EH (cell line): ENCODE results near the gene RMND1.
"Not testable (repeated sequence)": the region's sequence is repeated elsewhere in the genome, so short reads cannot be mapped to it uniquely, and the experiment has no call there.

Experiments
- DNase-seq: peaks from one replicate; pipeline ENCODE4 v3.0.0-alpha.2; 2015; ENCODE audit warnings: low read depth

RMND1 gene

GRCh38 chr6:151451950-151452749 lies at the start of gene RMND1:
RMND1 (minus strand) TSS chr6:151452126; CDS start chr6:151445811, 6,315 bp downstream.
- DNase-seq: peak; percentile 100

GRCh38 chr6:151499551-151499950 lies 47.6 kb upstream of the RMND1 start:
- DNase-seq: no peak

GRCh38 chr6:151498327-151498726 lies 46.4 kb upstream of the RMND1 start:
- no peak for DNase-seq

- DNase-seq: no peak
Measured at GRCh38 chr6:151497905-151498304, 46.0 kb upstream of the RMND1 start.

- DNase-seq: no peak
Measured at GRCh38 chr6:151495380-151495779, 43.5 kb upstream of the RMND1 start.

GRCh38 chr6:151494936-151495320 lies 43.0 kb upstream of the RMND1 start:
- DNase-seq: peak; percentile 40

- DNase-seq: peak; percentile 36
Measured at GRCh38 chr6:151494235-151494935, 42.5 kb upstream of the RMND1 start.

- DNase-seq: peak; percentile 16
Measured at GRCh38 chr6:151493804-151494234, 41.9 kb upstream of the RMND1 start, which contains the start of gene CCDC170. CCDC170 (plus strand) TSS chr6:151494017; CDS start chr6:151494129, 112 bp downstream.

- DNase-seq: no peak
Measured at GRCh38 chr6:151493161-151493803, 41.4 kb upstream of the RMND1 start.

GRCh38 chr6:151490996-151491395 lies 39.1 kb upstream of the RMND1 start:
- DNase-seq: no peak

GRCh38 chr6:151488226-151488625 lies 36.3 kb upstream of the RMND1 start:
- no peak for DNase-seq

GRCh38 chr6:151483994-151484393 lies 32.1 kb upstream of the RMND1 start:
- DNase-seq: no peak

- DNase-seq: peak; percentile 59
Measured at GRCh38 chr6:151482290-151482689, 30.4 kb upstream of the RMND1 start.

GRCh38 chr6:151481786-151482185 lies 29.9 kb upstream of the RMND1 start:
- DNase-seq: peak; percentile 32

GRCh38 chr6:151478670-151479069 lies 26.7 kb upstream of the RMND1 start:
- DNase-seq: no peak

- no peak for DNase-seq
Measured at GRCh38 chr6:151477726-151478125, 25.8 kb upstream of the RMND1 start.

GRCh38 chr6:151475653-151476523 lies 24.0 kb upstream of the RMND1 start:
- DNase-seq: peak; percentile 60

- DNase-seq: no peak
Measured at GRCh38 chr6:151464702-151465101, 12.8 kb upstream of the RMND1 start.

- no peak for DNase-seq
Measured at GRCh38 chr6:151461673-151462072, 9.7 kb upstream of the RMND1 start.

- DNase-seq: not testable (repeated sequence)
Measured at GRCh38 chr6:151455751-151456398, 3.9 kb upstream of the RMND1 start.

GRCh38 chr6:151452750-151453427 lies 963 bp upstream of the RMND1 start:
- DNase-seq: peak; percentile 64
